GM12878 (cell line): ENCODE results near the gene BBS2. TPM values are rescaled to one million over a fixed set of nuclear protein-coding genes. Genes with fewer than 3 reads are reported as not detected.

Source experiments
- ATAC-seq: fragments of 200-7000 bp; cut with Tn5 transposase; 3 replicates; pipeline ENCODE4 v1.9.1; 2020; ENCODE audit warnings: mild to moderate bottlenecking, moderate library complexity
- BruUV-seq: library from RNA; stranded (reverse); fragments of 400-500 nt; replicated peaks from 2 replicates; lab custom pipeline; 2021; lab: Mats Ljungman, UMichigan
- CTCF ChIA-PET: fragments of 300-600 bp; sonication (Branson Sonifier 250); formaldehyde crosslinking; extraction: SDS; loops from one replicate; lab custom pipeline; 2021; ENCODE audit warnings: inconsistent platforms; lab: Yijun Ruan, JAX
- POLR2A ChIA-PET: fragments of 350-600 bp; formaldehyde crosslinking; extraction: SDS; loops from one replicate; lab custom pipeline; 2021; ENCODE audit warnings: inconsistent platforms; lab: Charles Lee
- RAD21 ChIA-PET: fragments of 300-600 bp; sonication (Branson Sonifier 250); formaldehyde crosslinking; loops from one replicate; lab custom pipeline; 2023; ENCODE audit warnings: antibody characterized with exemption; ENCODE audit not compliant: unreplicated experiment; lab: Charles Lee
- SMC1A ChIA-PET: fragments of 300-600 bp; sonication (Branson Sonifier 250); formaldehyde crosslinking; loops from one replicate; lab custom pipeline; 2023; ENCODE audit not compliant: unreplicated experiment, uncharacterized antibody; lab: Charles Lee
- DNase-seq: peaks from one replicate; pipeline ENCODE4 v3.0.0-alpha.2; 2011; ENCODE audit warnings: low read depth, low spot score
- FAIRE-seq: peaks from 3 replicates; lab custom pipeline; 2011; peaks lifted over from hg19 to GRCh38; lab: Jason Lieb, UNC
- H2AFZ ChIP-seq: 2 replicates; pipeline ENCODE4 v1.6.0; 2011; ENCODE audit warnings: low read depth, low read length, control low read depth; ENCODE audit not compliant: control insufficient read depth
- H3K27ac ChIP-seq: 2 replicates; pipeline ENCODE4 v1.5.1; 2011; ENCODE audit warnings: control low read depth; ENCODE audit not compliant: control insufficient read depth, insufficient read depth
- H3K27me3 ChIP-seq, 2 experiments: replicated peaks in 1 of 2; 2 replicates each; pipeline versions ENCODE4 v1.6.0 to v1.6.1; 2011; ENCODE audit warnings: low read length in 1 of 2; ENCODE audit not compliant: control insufficient read depth in 2 of 2, insufficient read depth in 2 of 2
- H3K36me3 ChIP-seq, 2 experiments: 2 replicates each; pipeline ENCODE4 v1.5.1; 2011; ENCODE audit warnings: low read length in 1 of 2; ENCODE audit not compliant: control insufficient read depth in 2 of 2, insufficient read depth in 2 of 2
- H3K4me1 ChIP-seq: 2 replicates; pipeline ENCODE4 v1.6.1; 2011; ENCODE audit warnings: mild to moderate bottlenecking, low read length, moderate library complexity, mixed read lengths; ENCODE audit not compliant: control insufficient read depth, insufficient read depth
- H3K4me2 ChIP-seq: 2 replicates; pipeline ENCODE4 v1.6.0; 2011; ENCODE audit warnings: control low read depth; ENCODE audit not compliant: control insufficient read depth, insufficient read depth
- H3K4me3 ChIP-seq: fragments of 200-600 bp; sonication (generic); 2 replicates; pipeline ENCODE4 v1.5.1; 2016
- H3K79me2 ChIP-seq: 2 replicates; pipeline ENCODE4 v1.6.0; 2011; ENCODE audit warnings: low read length; ENCODE audit not compliant: control insufficient read depth, insufficient read depth
- H3K9ac ChIP-seq: 2 replicates; pipeline ENCODE4 v1.8.0; 2011; ENCODE audit warnings: low read length, control low read depth, mixed read lengths; ENCODE audit not compliant: control insufficient read depth, insufficient read depth
- H3K9me3 ChIP-seq: replicated peaks from 3 replicates; pipeline ENCODE4 v1.5.1; 2011; ENCODE audit warnings: mild to moderate bottlenecking, low read length; ENCODE audit not compliant: control insufficient read depth, insufficient read depth
- H4K20me1 ChIP-seq: 2 replicates; pipeline ENCODE4 v1.6.0; 2011; ENCODE audit not compliant: control insufficient read depth, insufficient read depth
- BCL11A ChIP-seq: IDR thresholded peaks from 2 replicates; pipeline ENCODE4 v1.6.1; 2011; ENCODE audit warnings: low read depth, low read length
- ETV6 ChIP-seq, 2 experiments: fragments of 450-650 bp in 1 of 2; IDR thresholded peaks in 1 of 2; conservative IDR thresholded peaks in 1 of 2; 2 replicates each; pipeline ENCODE4 v1.6.1; 2014; ENCODE audit warnings: antibody characterized with exemption in 1 of 2, borderline replicate concordance in 1 of 2, low read depth in 1 of 2, mild to moderate bottlenecking in 1 of 2, moderate library complexity in 1 of 2
- HDAC2 ChIP-seq: fragments of 200-600 bp; sonication (generic); IDR thresholded peaks from 2 replicates; pipeline ENCODE4 v1.6.1; 2017
- HDGF ChIP-seq: fragments of 450-650 bp; IDR thresholded peaks from 2 replicates; pipeline ENCODE4 v1.6.1; 2016; ENCODE audit warnings: antibody characterized with exemption
- NFXL1 ChIP-seq: fragments of 450-650 bp; IDR thresholded peaks from 2 replicates; pipeline ENCODE4 v1.6.1; 2017; ENCODE audit warnings: antibody characterized with exemption, mild to moderate bottlenecking, borderline replicate concordance
- NR2F1 ChIP-seq: fragments of 450-650 bp; conservative IDR thresholded peaks from 2 replicates; pipeline ENCODE4 v1.6.1; 2017; ENCODE audit warnings: mild to moderate bottlenecking
- POLR2AphosphoS2 ChIP-seq: IDR thresholded peaks from 2 replicates; pipeline ENCODE4 v1.6.1; 2011; ENCODE audit warnings: low read depth, mild to moderate bottlenecking, low read length, improper control_type of control experiment, moderate library complexity
- RAD21 ChIP-seq: IDR thresholded peaks from 2 replicates; pipeline ENCODE4 v1.6.1; 2011; ENCODE audit warnings: mild to moderate bottlenecking, low read depth, low read length, moderate library complexity; ENCODE audit not compliant: insufficient read depth
- RBBP5 ChIP-seq: fragments of 200-600 bp; sonication (generic); conservative IDR thresholded peaks from 2 replicates; pipeline ENCODE4 v1.6.1; 2016
- TARDBP ChIP-seq: IDR thresholded peaks from 2 replicates; pipeline ENCODE4 v1.6.1; 2016; ENCODE audit warnings: borderline replicate concordance
- ZBTB40 ChIP-seq: fragments of 450-650 bp; IDR thresholded peaks from 2 replicates; pipeline ENCODE4 v1.6.1; 2016; ENCODE audit warnings: mild to moderate bottlenecking, moderate library complexity, borderline replicate concordance
- WGBS: methylation state at CpG from one replicate; pipeline ENCODE4 v1.1.6; 2016; ENCODE audit warnings: low lambda C conversion rate; ENCODE audit not compliant: insufficient replicate concordance, insufficient coverage; ENCODE audit errors: missing lambda C conversion rate; 5-methylcytosine and 5-hydroxymethylcytosine counted together
- in situ Hi-C: fragments of 300-500 bp; cut with MboI; formaldehyde crosslinking; loops from 9 replicates; pipeline ENCODE4 v1.14.3; 2018; ENCODE audit warnings: mixed read lengths
- intact Hi-C: fragments of 100-400 bp; cut with micrococcal nuclease; formaldehyde crosslinking; loops from one replicate; pipeline ENCODE4 v1.14.2; 2022; ENCODE audit not compliant: unreplicated experiment
- polyA plus RNA-seq, 11 experiments: library from polyadenylated mRNA; depleted of rRNA in 4 of 11; unstranded in 6 of 11; stranded (reverse) in 5 of 11; fragments of >200 nt; fragmentation: Nextera tagmentation in 4 of 11; fragmentation: Illumina TruSeq in 1 of 11; extraction: Ambion mirVana in 4 of 11; extraction: Trizol in 1 of 11; gene quantifications; 1 replicate in 1 of 11; 2 replicates in 10 of 11; pipeline versions ENCODE4 v1.2.1 to v1.2.3, GENCODE V29; 2011 to 2016; ENCODE audit warnings: inconsistent platforms in 2 of 11, missing spikeins in 2 of 11, low read depth in 1 of 11
- total RNA-seq, 4 experiments: library from RNA; depleted of rRNA in 3 of 4; stranded (reverse); fragments of >200 nt in 3 of 4; fragmentation: Illumina TruSeq in 1 of 4; extraction: Trizol in 1 of 4; gene quantifications; 2 replicates each; pipeline versions ENCODE4 v1.2.1 to v1.2.3, GENCODE V29; 2013 to 2021
- TF ChIP-seq, protein P1 (sequence below): fragments of 450-650 bp; IDR thresholded peaks from 2 replicates; pipeline ENCODE4 v1.6.1; 2016; ENCODE audit warnings: mild to moderate bottlenecking
- TF ChIP-seq, protein P2 (sequence below): fragments of 450-650 bp; formaldehyde crosslinking; IDR thresholded peaks from 2 replicates; pipeline ENCODE4 v1.5.0; 2022; ENCODE audit warnings: mild to moderate bottlenecking, missing genetic modification characterization

BBS2 gene
- total and polyA plus RNA-seq, 10 of the 15 experiments (the other 5 are each of a cell fraction or from before 2014, with no cell fraction given): 4.9 to 38.3 (median 16.4) TPM

DNA sequence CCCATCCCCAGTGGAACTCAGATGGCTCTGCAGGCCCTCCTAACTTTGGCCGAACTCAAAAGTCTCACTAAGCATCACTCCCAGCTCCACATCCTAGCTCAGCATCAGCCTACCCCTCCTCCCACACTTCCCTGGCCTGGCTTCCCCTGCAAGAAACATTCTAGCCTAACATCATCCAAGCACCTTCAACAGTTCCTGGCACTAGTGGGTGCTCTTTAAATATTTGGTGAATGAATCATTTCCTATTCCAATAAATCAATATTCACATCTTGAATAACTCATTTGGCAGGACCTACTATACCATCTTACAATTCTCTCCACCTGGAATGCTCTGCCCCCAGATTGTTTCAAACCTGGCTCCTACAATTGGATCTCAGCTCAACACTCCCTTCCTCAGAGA is 11.0 kb upstream of the BBS2 start:
- ChIA-PET CTCF (no interaction called here), SMC1A (no interaction called here), RAD21 (no interaction called here), POLR2A (no interaction called here)
- no peak overlapping the region for H3K9ac ChIP-seq
- H3K79me2 ChIP-seq: no peaks in the 10 kb centered on the region
- no peaks in the 10 kb centered on the region; a peak in 2 of 4 replicates for H3K27me3 ChIP-seq
- H3K27ac ChIP-seq: no peak overlapping the region
- H3K36me3 ChIP-seq: no peaks in the 10 kb centered on the region
- no TSS peak for BruUV-seq
- intact Hi-C loops (no loop called here), in situ Hi-C loops (no loop called here)
- H3K4me2 ChIP-seq: no peak overlapping the region
- DNase-seq (no peak), ATAC-seq (no peak), FAIRE-seq (no peak)
- no peaks in the 10 kb centered on the region for H3K4me1 ChIP-seq
- no peaks in the 10 kb centered on the region for H4K20me1 ChIP-seq
- WGBS: 100% methylated on average over 1 of the region's 1 CpG
- no peak overlapping the region for H2AFZ ChIP-seq
- no peak overlapping the region for H3K4me3 ChIP-seq
- no peaks in the 10 kb centered on the region for H3K9me3 ChIP-seq
- TF ChIP-seq TARDBP: no peak
- no peak for TF ChIP-seq NFXL1
- TF ChIP-seq ETV6 (conservative IDR thresholded peaks at IDR 0.05 in 1 of 2, IDR thresholded peaks at IDR 0.05 in 1 of 2; ENCODE audit: borderline replicate concordance in 1 of 2, low read depth in 1 of 2): no peak
- TF ChIP-seq HDAC2: no peak
- no peak for TF ChIP-seq ZBTB40
- TF ChIP-seq, protein P1, sequence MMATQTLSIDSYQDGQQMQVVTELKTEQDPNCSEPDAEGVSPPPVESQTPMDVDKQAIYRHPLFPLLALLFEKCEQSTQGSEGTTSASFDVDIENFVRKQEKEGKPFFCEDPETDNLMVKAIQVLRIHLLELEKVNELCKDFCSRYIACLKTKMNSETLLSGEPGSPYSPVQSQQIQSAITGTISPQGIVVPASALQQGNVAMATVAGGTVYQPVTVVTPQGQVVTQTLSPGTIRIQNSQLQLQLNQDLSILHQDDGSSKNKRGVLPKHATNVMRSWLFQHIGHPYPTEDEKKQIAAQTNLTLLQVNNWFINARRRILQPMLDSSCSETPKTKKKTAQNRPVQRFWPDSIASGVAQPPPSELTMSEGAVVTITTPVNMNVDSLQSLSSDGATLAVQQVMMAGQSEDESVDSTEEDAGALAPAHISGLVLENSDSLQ: no peak
- no peak for TF ChIP-seq POLR2AphosphoS2
- TF ChIP-seq RAD21: no peak
- no peak for TF ChIP-seq HDGF
- TF ChIP-seq, protein P2, sequence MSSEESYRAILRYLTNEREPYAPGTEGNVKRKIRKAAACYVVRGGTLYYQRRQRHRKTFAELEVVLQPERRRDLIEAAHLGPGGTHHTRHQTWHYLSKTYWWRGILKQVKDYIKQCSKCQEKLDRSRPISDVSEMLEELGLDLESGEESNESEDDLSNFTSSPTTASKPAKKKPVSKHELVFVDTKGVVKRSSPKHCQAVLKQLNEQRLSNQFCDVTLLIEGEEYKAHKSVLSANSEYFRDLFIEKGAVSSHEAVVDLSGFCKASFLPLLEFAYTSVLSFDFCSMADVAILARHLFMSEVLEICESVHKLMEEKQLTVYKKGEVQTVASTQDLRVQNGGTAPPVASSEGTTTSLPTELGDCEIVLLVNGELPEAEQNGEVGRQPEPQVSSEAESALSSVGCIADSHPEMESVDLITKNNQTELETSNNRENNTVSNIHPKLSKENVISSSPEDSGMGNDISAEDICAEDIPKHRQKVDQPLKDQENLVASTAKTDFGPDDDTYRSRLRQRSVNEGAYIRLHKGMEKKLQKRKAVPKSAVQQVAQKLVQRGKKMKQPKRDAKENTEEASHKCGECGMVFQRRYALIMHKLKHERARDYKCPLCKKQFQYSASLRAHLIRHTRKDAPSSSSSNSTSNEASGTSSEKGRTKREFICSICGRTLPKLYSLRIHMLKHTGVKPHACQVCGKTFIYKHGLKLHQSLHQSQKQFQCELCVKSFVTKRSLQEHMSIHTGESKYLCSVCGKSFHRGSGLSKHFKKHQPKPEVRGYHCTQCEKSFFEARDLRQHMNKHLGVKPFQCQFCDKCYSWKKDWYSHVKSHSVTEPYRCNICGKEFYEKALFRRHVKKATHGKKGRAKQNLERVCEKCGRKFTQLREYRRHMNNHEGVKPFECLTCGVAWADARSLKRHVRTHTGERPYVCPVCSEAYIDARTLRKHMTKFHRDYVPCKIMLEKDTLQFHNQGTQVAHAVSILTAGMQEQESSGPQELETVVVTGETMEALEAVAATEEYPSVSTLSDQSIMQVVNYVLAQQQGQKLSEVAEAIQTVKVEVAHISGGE (CRISPR knock-in tag): no peak
- no peak for TF ChIP-seq NR2F1
- TF ChIP-seq RBBP5: no peak
- TF ChIP-seq BCL11A: no peak
